ENCODE measurements around the gene PPM1H. TPM values are rescaled to one million over a fixed set of nuclear protein-coding genes. Genes with fewer than 3 reads are reported as not detected.

PPM1H gene
- total RNA-seq, 1 experiment from 2014 or later: 0.04 TPM

DNA sequence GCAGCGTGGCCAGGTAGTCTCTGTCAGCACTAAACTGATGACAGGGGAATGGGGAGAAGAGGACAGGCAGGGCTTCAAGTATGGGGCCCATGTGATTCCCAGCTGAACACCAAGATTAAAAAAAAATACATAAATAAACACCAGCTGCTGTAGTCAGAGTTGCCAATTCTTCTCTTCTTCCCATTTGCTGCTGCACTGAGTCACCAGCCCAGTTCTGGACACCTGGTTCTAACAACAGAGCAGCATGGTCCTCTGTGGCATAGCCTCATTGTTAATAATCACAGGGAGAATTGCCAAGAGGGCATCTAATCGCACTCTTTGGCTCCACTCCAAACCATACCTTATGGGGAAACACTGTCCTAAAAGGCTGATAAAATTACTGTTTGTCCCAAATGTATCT is 15.1 kb downstream of the PPM1H start:
- H3K36me3 ChIP-seq (ENCODE audit: insufficient read depth, low read length, poor library complexity, severe bottlenecking): no peaks in the 10 kb centered on the region
- BruUV-seq (replicated peaks): no TSS peak
- CTCF ChIA-PET: no interaction called here
- no peak overlapping the region for H3K4me3 ChIP-seq (ENCODE audit: low read depth, low read length, poor library complexity, severe bottlenecking)
- intact Hi-C loops (cut with micrococcal nuclease; ENCODE audit: unreplicated experiment): no loop called here
- DNase-seq (ENCODE audit: low spot score): no peak
- H3K4me1 ChIP-seq (ENCODE audit: insufficient read depth, low read length, poor library complexity, severe bottlenecking): no peaks in the 10 kb centered on the region
- H3K9me3 ChIP-seq (ENCODE audit: low read depth, low read length, poor library complexity, severe bottlenecking): no peaks in the 10 kb centered on the region
- no peak for TF ChIP-seq EZH2 (IDR thresholded peaks at IDR 0.05; ENCODE audit: borderline replicate concordance, low read depth, low read length, poor library complexity, severe bottlenecking)
- TF ChIP-seq, protein P1, sequence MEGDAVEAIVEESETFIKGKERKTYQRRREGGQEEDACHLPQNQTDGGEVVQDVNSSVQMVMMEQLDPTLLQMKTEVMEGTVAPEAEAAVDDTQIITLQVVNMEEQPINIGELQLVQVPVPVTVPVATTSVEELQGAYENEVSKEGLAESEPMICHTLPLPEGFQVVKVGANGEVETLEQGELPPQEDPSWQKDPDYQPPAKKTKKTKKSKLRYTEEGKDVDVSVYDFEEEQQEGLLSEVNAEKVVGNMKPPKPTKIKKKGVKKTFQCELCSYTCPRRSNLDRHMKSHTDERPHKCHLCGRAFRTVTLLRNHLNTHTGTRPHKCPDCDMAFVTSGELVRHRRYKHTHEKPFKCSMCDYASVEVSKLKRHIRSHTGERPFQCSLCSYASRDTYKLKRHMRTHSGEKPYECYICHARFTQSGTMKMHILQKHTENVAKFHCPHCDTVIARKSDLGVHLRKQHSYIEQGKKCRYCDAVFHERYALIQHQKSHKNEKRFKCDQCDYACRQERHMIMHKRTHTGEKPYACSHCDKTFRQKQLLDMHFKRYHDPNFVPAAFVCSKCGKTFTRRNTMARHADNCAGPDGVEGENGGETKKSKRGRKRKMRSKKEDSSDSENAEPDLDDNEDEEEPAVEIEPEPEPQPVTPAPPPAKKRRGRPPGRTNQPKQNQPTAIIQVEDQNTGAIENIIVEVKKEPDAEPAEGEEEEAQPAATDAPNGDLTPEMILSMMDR (conservative IDR thresholded peaks at IDR 0.05; ENCODE audit: low read depth, low read length): no peak
- no peak overlapping the region for H3K27ac ChIP-seq (ENCODE audit: low read depth, low read length, poor library complexity, severe bottlenecking)
- H3K27me3 ChIP-seq (replicated peaks; ENCODE audit: insufficient read depth, low read depth, low read length, poor library complexity): no peaks in the 10 kb centered on the region
- POLR2A ChIA-PET (ENCODE audit: low non-redundant PET): no interaction called here

- intact Hi-C loops (cut with micrococcal nuclease; ENCODE audit: unreplicated experiment): no loop called here
- H3K27ac ChIP-seq (ENCODE audit: low read depth, low read length, poor library complexity, severe bottlenecking): no peak overlapping the region
- no peaks in the 10 kb centered on the region for H3K27me3 ChIP-seq (replicated peaks; ENCODE audit: insufficient read depth, low read depth, low read length, poor library complexity)
- no peak for TF ChIP-seq EZH2 (IDR thresholded peaks at IDR 0.05; ENCODE audit: borderline replicate concordance, low read depth, low read length, poor library complexity, severe bottlenecking)
- TF ChIP-seq, protein P1 (conservative IDR thresholded peaks at IDR 0.05; ENCODE audit: low read depth, low read length): no peak
- no peak for DNase-seq (ENCODE audit: low spot score)
- H3K4me1 ChIP-seq (ENCODE audit: insufficient read depth, low read length, poor library complexity, severe bottlenecking): no peaks in the 10 kb centered on the region
- no peaks in the 10 kb centered on the region for H3K36me3 ChIP-seq (ENCODE audit: insufficient read depth, low read length, poor library complexity, severe bottlenecking)
- ChIA-PET CTCF (no interaction called here), POLR2A (ENCODE audit: low non-redundant PET) (no interaction called here)
- no peaks in the 10 kb centered on the region for H3K9me3 ChIP-seq (ENCODE audit: low read depth, low read length, poor library complexity, severe bottlenecking)
- no peak overlapping the region for H3K4me3 ChIP-seq (ENCODE audit: low read depth, low read length, poor library complexity, severe bottlenecking)
- no TSS peak for BruUV-seq (replicated peaks)
Observed at GRCh38 chr12:62917926-62918325, 17.0 kb downstream of the PPM1H start.

- no peaks in the 10 kb centered on the region for H3K27me3 ChIP-seq (replicated peaks; ENCODE audit: insufficient read depth, low read depth, low read length, poor library complexity)
- intact Hi-C loops (cut with micrococcal nuclease; ENCODE audit: unreplicated experiment): no loop called here
- no peaks in the 10 kb centered on the region for H3K36me3 ChIP-seq (ENCODE audit: insufficient read depth, low read length, poor library complexity, severe bottlenecking)
- no peak overlapping the region for H3K27ac ChIP-seq (ENCODE audit: low read depth, low read length, poor library complexity, severe bottlenecking)
- ChIA-PET CTCF (no interaction called here), POLR2A (ENCODE audit: low non-redundant PET) (no interaction called here)
- DNase-seq (ENCODE audit: low spot score): no peak
- no peaks in the 10 kb centered on the region for H3K9me3 ChIP-seq (ENCODE audit: low read depth, low read length, poor library complexity, severe bottlenecking)
- no peaks in the 10 kb centered on the region for H3K4me1 ChIP-seq (ENCODE audit: insufficient read depth, low read length, poor library complexity, severe bottlenecking)
- H3K4me3 ChIP-seq (ENCODE audit: low read depth, low read length, poor library complexity, severe bottlenecking): no peak overlapping the region
- no TSS peak for BruUV-seq (replicated peaks)
- TF ChIP-seq EZH2 (IDR thresholded peaks at IDR 0.05; ENCODE audit: borderline replicate concordance, low read depth, low read length, poor library complexity, severe bottlenecking): no peak
- TF ChIP-seq, protein P1 (conservative IDR thresholded peaks at IDR 0.05; ENCODE audit: low read depth, low read length): no peak
Observed at GRCh38 chr12:62916632-62917425, 18.1 kb downstream of the PPM1H start.

All from A673 (cell line).